Ishikawa (cell line): ENCODE measurements around the gene OGFOD1.

Experiments
- CEBPB ChIP-seq: IDR thresholded peaks from 2 replicates; pipeline ENCODE4 v1.6.1; 2012
- CREB1 ChIP-seq: IDR thresholded peaks from 2 replicates; pipeline ENCODE4 v1.6.1; 2012; ENCODE audit warnings: low read depth
- EGR1 ChIP-seq: IDR thresholded peaks from 2 replicates; pipeline ENCODE4 v1.6.1; 2012
- EP300 ChIP-seq: IDR thresholded peaks from 2 replicates; pipeline ENCODE4 v1.6.1; 2012; ENCODE audit warnings: borderline replicate concordance
- FOXM1 ChIP-seq: IDR thresholded peaks from 2 replicates; pipeline ENCODE4 v1.6.1; 2012; ENCODE audit warnings: low read depth, borderline replicate concordance
- MAX ChIP-seq: IDR thresholded peaks from 2 replicates; pipeline ENCODE4 v1.6.1; 2012
- NFIC ChIP-seq: IDR thresholded peaks from 2 replicates; pipeline ENCODE4 v1.6.1; 2012
- RAD21 ChIP-seq: IDR thresholded peaks from 2 replicates; pipeline ENCODE4 v1.6.1; 2012; ENCODE audit warnings: low read depth
- REST ChIP-seq: IDR thresholded peaks from 2 replicates; pipeline ENCODE4 v1.6.1; 2012; ENCODE audit warnings: low read depth, mild to moderate bottlenecking
- TAF1 ChIP-seq: IDR thresholded peaks from 2 replicates; pipeline ENCODE4 v1.6.1; 2012; ENCODE audit warnings: low read depth, mild to moderate bottlenecking
- TCF12 ChIP-seq: IDR thresholded peaks from 2 replicates; pipeline ENCODE4 v1.6.1; 2012; ENCODE audit warnings: low read depth
- TEAD4 ChIP-seq: IDR thresholded peaks from 2 replicates; pipeline ENCODE4 v1.6.1; 2012
- USF1 ChIP-seq: IDR thresholded peaks from 2 replicates; pipeline ENCODE4 v1.6.1; 2012
- YY1 ChIP-seq: IDR thresholded peaks from 2 replicates; pipeline ENCODE4 v1.6.1; 2012; ENCODE audit warnings: low read depth
- ZBTB7A ChIP-seq: IDR thresholded peaks from 2 replicates; pipeline ENCODE4 v1.6.1; 2012; ENCODE audit warnings: low read depth

The OGFOD1 gene

GRCh38 chr16:56411123-56411522, 40.2 kb upstream of the OGFOD1 start:
- no peak for TF ChIP-seq MAX
- no peak for TF ChIP-seq TEAD4
- no peak for TF ChIP-seq YY1
- no peak for TF ChIP-seq REST
- TF ChIP-seq CREB1, result no peak
- TF ChIP-seq FOXM1, result no peak
- no peak for TF ChIP-seq EGR1
- TF ChIP-seq EP300, result no peak
- TF ChIP-seq RAD21, result no peak

GRCh38 chr16:56411624-56412023, 39.7 kb upstream of the OGFOD1 start:
- no peak for TF ChIP-seq TAF1
- no peak for TF ChIP-seq TEAD4
- no peak for TF ChIP-seq NFIC
- no peak for TF ChIP-seq CREB1
- no peak for TF ChIP-seq RAD21
- TF ChIP-seq MAX, result no peak
- no peak for TF ChIP-seq EGR1
- TF ChIP-seq ZBTB7A, result no peak
- no peak for TF ChIP-seq YY1
- TF ChIP-seq USF1, result no peak
- no peak for TF ChIP-seq CEBPB
- TF ChIP-seq EP300, result no peak
- TF ChIP-seq TCF12, result no peak
- TF ChIP-seq REST, result no peak

- TF ChIP-seq EP300 (no peak), TEAD4 (no peak), TCF12 (no peak), CREB1 (no peak), MAX (no peak), ZBTB7A (no peak)
Observed at GRCh38 chr16:56413381-56413780, 38.0 kb upstream of the OGFOD1 start.

DNA sequence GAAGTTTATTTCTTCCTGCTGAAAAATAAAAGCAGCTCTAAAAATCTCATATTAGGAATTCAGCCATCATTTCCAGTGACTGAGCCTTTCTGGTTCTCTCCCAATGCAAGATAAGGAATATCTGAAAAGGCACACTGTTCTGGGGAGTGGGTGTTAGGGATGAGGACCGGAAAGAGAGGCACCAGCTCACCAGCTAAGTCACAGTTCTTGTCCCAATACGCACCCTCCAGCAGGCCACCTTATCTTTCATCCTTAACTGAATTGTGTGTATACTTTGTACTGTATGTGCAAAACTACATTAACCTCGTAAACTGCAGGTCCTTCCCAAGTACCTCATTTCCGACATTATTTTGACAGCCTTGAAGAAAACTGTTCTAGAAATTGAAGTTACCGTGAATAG, 37.0 kb upstream of the OGFOD1 start:
- TF ChIP-seq MAX (no peak), EGR1 (no peak), USF1 (no peak), CEBPB (no peak), ZBTB7A (no peak), TEAD4 (no peak)

- TF ChIP-seq TCF12 (no peak), TAF1 (no peak), TEAD4 (no peak), ZBTB7A (no peak), USF1 (no peak), REST (no peak), YY1 (no peak), CEBPB (no peak), NFIC (no peak), EP300 (no peak), FOXM1 (no peak), MAX (no peak), EGR1 (no peak), CREB1 (no peak), RAD21 (no peak)
Observed at GRCh38 chr16:56415875-56416274, 35.5 kb upstream of the OGFOD1 start.
